ENCODE results near the gene ARHGEF4. TPM values are rescaled to one million over a fixed set of nuclear protein-coding genes. Genes with fewer than 3 reads are reported as not detected.

The ARHGEF4 gene
- total and polyA plus RNA-seq, 7 donors: 1.7 to 32.4 (median 17.2) TPM; not detected in 1

DNA sequence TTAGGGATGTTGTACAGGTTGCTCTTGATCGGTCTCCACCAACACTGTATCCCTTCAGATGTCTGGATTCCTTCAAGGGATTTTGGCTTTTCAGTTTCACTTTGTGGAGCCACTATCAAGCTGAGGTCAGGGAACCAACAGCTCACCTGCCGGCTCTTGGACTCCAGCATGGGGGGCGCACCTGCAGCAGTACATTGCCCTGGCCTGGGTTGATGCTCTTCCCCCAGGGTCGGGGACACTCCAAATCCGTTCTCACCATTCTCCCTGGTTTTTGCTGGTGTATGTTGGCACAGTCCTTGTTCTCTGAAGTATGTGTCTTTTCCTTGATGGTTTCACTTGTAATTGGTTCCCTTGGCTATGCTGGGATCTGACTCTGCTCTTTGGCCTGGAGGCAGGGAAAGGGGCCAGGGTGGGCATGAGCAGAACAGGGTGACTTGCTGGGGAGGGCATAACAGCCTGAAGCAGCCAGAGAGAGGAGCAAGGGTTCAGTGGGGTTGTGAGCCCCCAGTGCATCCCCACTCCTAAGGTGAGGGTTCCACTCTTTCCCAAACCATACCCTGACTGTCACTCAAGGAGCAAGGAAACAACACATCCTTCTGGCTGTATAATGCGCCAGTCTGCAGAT, 5.1 kb downstream of the ARHGEF4 start:
- H3K36me3 ChIP-seq: no peaks in the 10 kb centered on the region
- no peak overlapping the region for H3K4me3 ChIP-seq
- 89 to 91% methylated on average over 6 of the region's 6 CpGs for WGBS, 2 donors
- intact Hi-C loops (cut with DNase I): no loop called here
- no peak overlapping the region for H3K27ac ChIP-seq
- TF ChIP-seq POLR2AphosphoS5 (IDR thresholded peaks at IDR 0.05) (no peak), CTCF (IDR thresholded peaks at IDR 0.05) (no peak), EP300 (IDR thresholded peaks at IDR 0.05) (no peak), POLR2A (IDR thresholded peaks at IDR 0.05) (no peak)
- no peak for DNase-seq
- H3K4me1 ChIP-seq: peaks cover 0 to 6% (median 5%) of the 10 kb centered on the region in 4 donors
- peaks cover 7 to 29% (median 19%) of the 10 kb centered on the region in 3 donors for H3K27me3 ChIP-seq
- no peaks in the 10 kb centered on the region for H3K9me3 ChIP-seq

GRCh38 chr2:130842770-130843169, 6.1 kb downstream of the ARHGEF4 start:
- TF ChIP-seq POLR2A (IDR thresholded peaks at IDR 0.05) (no peak), EP300 (IDR thresholded peaks at IDR 0.05) (no peak)
- intact Hi-C loops (cut with DNase I): no loop called here
- Histone ChIP-seq H3K36me3 (no peaks in the 10 kb centered on the region), H3K27me3 (peaks cover 0 to 20% (median 9%) of the 10 kb centered on the region in 3 donors), H3K9me3 (no peaks in the 10 kb centered on the region), H3K27ac (no peak overlapping the region), H3K4me3 (no peak overlapping the region), H3K4me1 (no peaks in the 10 kb centered on the region)
- DNase-seq: no peak
- WGBS, 2 donors: 71 to 81% methylated on average over 8 of the region's 8 CpGs

DNA sequence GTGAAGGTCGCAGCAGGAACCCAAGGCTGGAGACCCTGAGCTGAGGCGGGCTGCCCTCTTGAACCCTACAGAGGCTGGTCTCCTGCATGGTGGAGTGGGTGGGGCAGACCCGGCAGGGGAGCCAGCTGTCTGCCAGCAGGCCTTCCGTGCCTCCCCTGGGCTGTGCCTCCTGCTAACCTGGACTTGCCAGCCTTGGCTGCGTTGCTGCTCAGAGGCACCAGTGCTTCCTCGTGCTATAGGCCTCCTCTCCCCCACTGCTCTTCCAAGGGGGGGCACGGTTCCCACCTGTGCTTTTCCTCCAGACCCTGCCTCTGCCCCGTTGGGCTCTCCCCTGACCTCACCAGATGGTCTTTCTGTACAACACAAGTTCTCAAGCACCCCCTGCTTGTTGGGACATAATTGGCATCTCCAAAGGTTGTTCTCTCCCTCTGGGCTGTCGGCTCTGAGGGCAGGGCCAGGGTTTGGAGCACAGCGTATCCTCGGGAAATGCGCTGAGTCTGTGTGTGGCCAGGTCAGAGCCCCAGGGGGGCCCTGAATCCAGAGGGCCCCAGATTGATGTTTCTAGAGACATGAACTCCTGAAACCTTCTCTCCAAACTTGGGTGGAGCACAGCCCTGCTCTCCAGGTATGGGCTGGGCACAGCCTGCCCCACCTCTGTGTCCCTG, 6.7 kb downstream of the ARHGEF4 start:
- Histone ChIP-seq H3K27me3 (peaks cover 0 to 13% (median 3%) of the 10 kb centered on the region in 3 donors), H3K9me3 (no peaks in the 10 kb centered on the region), H3K4me3 (no peak overlapping the region), H3K36me3 (no peaks in the 10 kb centered on the region), H3K4me1 (no peaks in the 10 kb centered on the region), H3K27ac (no peak overlapping the region)
- DNase-seq: no peak
- intact Hi-C loops (cut with DNase I): no loop called here
- TF ChIP-seq POLR2A (IDR thresholded peaks at IDR 0.05) (no peak), POLR2AphosphoS5 (IDR thresholded peaks at IDR 0.05) (no peak), CTCF (IDR thresholded peaks at IDR 0.05) (no peak), EP300 (IDR thresholded peaks at IDR 0.05) (no peak)
- whole genome bisulfite sequencing, 2 donors: 57 to 69% methylated on average over 12 of the region's 12 CpGs

DNA sequence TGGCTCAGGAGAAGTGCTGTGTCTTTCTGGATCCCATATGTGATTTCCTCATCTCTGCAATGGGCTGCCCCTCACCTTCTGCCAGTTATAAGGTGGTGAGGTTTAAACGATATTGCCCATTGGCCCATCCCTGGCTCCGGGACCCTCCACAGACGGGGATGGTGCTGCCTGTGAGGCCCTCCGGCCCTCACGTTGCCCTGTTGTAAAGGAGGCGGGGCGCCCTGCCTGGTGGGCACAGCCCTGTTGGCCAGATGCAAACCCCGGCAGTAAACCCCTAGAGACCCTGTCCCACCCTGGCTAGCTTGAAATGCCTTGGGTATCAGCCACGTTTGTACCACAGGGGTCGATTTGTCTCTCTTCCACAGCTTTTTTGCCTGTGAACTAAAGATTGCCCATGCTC, 7.4 kb downstream of the ARHGEF4 start:
- Histone ChIP-seq H3K9me3 (no peaks in the 10 kb centered on the region), H3K36me3 (no peaks in the 10 kb centered on the region), H3K27me3 (peaks cover 0 to 7% (median 0%) of the 10 kb centered on the region in 3 donors), H3K4me1 (no peaks in the 10 kb centered on the region), H3K4me3 (no peak overlapping the region), H3K27ac (no peak overlapping the region)
- DNase-seq: no peak
- TF ChIP-seq POLR2A (IDR thresholded peaks at IDR 0.05) (no peak), POLR2AphosphoS5 (IDR thresholded peaks at IDR 0.05) (no peak), EP300 (IDR thresholded peaks at IDR 0.05) (no peak), CTCF (IDR thresholded peaks at IDR 0.05) (no peak)
- 80% methylated on average over 10 of the region's 10 CpGs for WGBS, 2 donors
- intact Hi-C loops (cut with DNase I): no loop called here

DNA sequence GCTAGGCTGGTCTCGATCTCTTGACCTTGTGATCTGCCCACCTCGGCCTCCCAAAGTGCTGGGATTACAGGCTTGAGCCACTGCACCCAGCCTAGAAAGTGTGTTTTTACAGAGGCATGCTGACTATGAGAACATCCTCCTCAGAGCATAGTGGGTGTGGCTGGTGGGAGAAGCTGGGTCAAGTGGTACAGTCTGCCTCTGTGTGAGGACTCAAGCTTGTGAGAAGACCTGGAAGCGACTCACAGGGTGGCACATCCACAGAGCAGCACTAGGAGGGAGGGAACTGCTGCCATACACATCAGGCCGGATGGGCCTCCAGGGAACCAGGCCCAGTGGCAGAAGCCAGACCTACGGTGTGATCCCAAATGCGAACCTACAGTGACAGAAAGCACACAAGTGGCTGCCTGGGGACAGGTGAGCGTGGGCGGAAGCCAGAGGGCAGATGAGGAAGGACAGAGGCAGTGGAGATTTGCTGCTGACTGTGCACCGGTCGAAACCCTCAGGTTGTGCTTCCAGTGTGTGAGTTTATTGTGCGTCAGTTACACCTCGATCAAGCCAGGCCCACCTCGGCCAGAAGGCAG, 8.9 kb downstream of the ARHGEF4 start:
- H3K9me3 ChIP-seq: no peaks in the 10 kb centered on the region
- TF ChIP-seq CTCF (IDR thresholded peaks at IDR 0.05) (no peak), POLR2A (IDR thresholded peaks at IDR 0.05) (no peak), EP300 (IDR thresholded peaks at IDR 0.05) (no peak), POLR2AphosphoS5 (IDR thresholded peaks at IDR 0.05) (no peak)
- 93 to 94% methylated on average over 13 of the region's 13 CpGs for WGBS, 2 donors
- no peak overlapping the region for H3K4me3 ChIP-seq
- intact Hi-C loops (cut with DNase I): no loop called here
- no peaks in the 10 kb centered on the region for H3K27me3 ChIP-seq
- no peaks in the 10 kb centered on the region for H3K36me3 ChIP-seq
- DNase-seq: no peak
- H3K27ac ChIP-seq: no peak overlapping the region
- no peaks in the 10 kb centered on the region for H3K4me1 ChIP-seq

All from sigmoid colon (tissue), 7 donors.